Choroid plexus epithelial cell (primary cell): ENCODE measurements around the gene NDUFB5.

Source experiments
- DNase-seq: peaks from one replicate; pipeline ENCODE4 v3.0.0-alpha.2; 2010; ENCODE audit warnings: low read depth
- H3K4me3 ChIP-seq: 2 replicates; pipeline ENCODE4 v1.5.1; 2011; ENCODE audit warnings: low read depth, mild to moderate bottlenecking, control low read depth, low read length, moderate library complexity
- CTCF ChIP-seq: conservative IDR thresholded peaks from 2 replicates; pipeline ENCODE4 v1.5.1; 2011; ENCODE audit warnings: low read depth, mild to moderate bottlenecking, control low read depth, inconsistent platforms, low read length, moderate library complexity

Gene NDUFB5

GRCh38 chr3:179666436-179667035, 61.9 kb downstream of the NDUFB5 start:
- H3K4me3 ChIP-seq = no peak overlapping the region
- DNase-seq = no peak

GRCh38 chr3:179668429-179668828, 63.8 kb downstream of the NDUFB5 start:
- H3K4me3 ChIP-seq = no peak overlapping the region
- DNase-seq = no peak
- no peak for TF ChIP-seq CTCF

More at GRCh38 chr3:179666436-179667035, 61.9 kb downstream of the NDUFB5 start:
- TF ChIP-seq CTCF = peak; percentile 26

- no peak overlapping the region for H3K4me3 ChIP-seq
- DNase-seq = no peak
- no peak for TF ChIP-seq CTCF
These were observed 65.7 kb downstream of the NDUFB5 start for GRCh38 chr3:179670311-179670710.

GRCh38 chr3:179671309-179671708, 66.7 kb downstream of the NDUFB5 start:
- TF ChIP-seq CTCF = no peak
- no peak overlapping the region for H3K4me3 ChIP-seq
- DNase-seq = no peak

- peak; percentile 97 for DNase-seq
- peak; percentile 22 for TF ChIP-seq CTCF
- no peak overlapping the region for H3K4me3 ChIP-seq
These were observed 67.2 kb downstream of the NDUFB5 start for GRCh38 chr3:179671747-179672242.

GRCh38 chr3:179672918-179673317, 68.3 kb downstream of the NDUFB5 start:
- DNase-seq = no peak
- no peak overlapping the region for H3K4me3 ChIP-seq
- no peak for TF ChIP-seq CTCF

GRCh38 chr3:179673523-179673922, 68.9 kb downstream of the NDUFB5 start:
- no peak for DNase-seq
- no peak overlapping the region for H3K4me3 ChIP-seq
- TF ChIP-seq CTCF = no peak
